NCI-H2081 (cell line): ENCODE data around the gene CPZ.
"Not testable (repeated sequence)": the region's sequence is repeated elsewhere in the genome, so short reads cannot be mapped to it uniquely, and the experiment has no call there.

Source experiments
- DNase-seq, 2 experiments: peaks; one replicate each; lab custom pipeline; 2025; lab: John Stamatoyannopoulos, UW

Gene CPZ

GRCh38 chr4:8557151-8558076 is 35.2 kb upstream of the CPZ start:
- DNase-seq = no peak

- DNase-seq = no peak
These were observed 34.2 kb upstream of the CPZ start for GRCh38 chr4:8558080-8558960.

- DNase-seq = no peak
These were observed 33.6 kb upstream of the CPZ start for GRCh38 chr4:8559011-8559410.

- DNase-seq = no peak
These were observed 32.9 kb upstream of the CPZ start for GRCh38 chr4:8559524-8560264.

- DNase-seq = no peak
These were observed 32.1 kb upstream of the CPZ start for GRCh38 chr4:8560265-8561047.

GRCh38 chr4:8564595-8564994 is 28.0 kb upstream of the CPZ start:
- DNase-seq = no peak

- no peak for DNase-seq
These were observed 24.4 kb upstream of the CPZ start for GRCh38 chr4:8568068-8568668.

- no peak for DNase-seq
These were observed 22.4 kb upstream of the CPZ start for GRCh38 chr4:8570201-8570600.

- DNase-seq = no peak
These were observed 20.6 kb upstream of the CPZ start for GRCh38 chr4:8571702-8572685.

- no peak for DNase-seq
These were observed 19.3 kb upstream of the CPZ start for GRCh38 chr4:8573266-8573665.

- no peak for DNase-seq
These were observed 17.7 kb upstream of the CPZ start for GRCh38 chr4:8574796-8575370.

GRCh38 chr4:8575457-8575856 is 17.1 kb upstream of the CPZ start:
- DNase-seq = no peak

- not testable (repeated sequence) for DNase-seq
These were observed 16.0 kb upstream of the CPZ start for GRCh38 chr4:8576591-8576990.

GRCh38 chr4:8577046-8577445 is 15.5 kb upstream of the CPZ start:
- no peak for DNase-seq

GRCh38 chr4:8577972-8578371 is 14.6 kb upstream of the CPZ start:
- DNase-seq = no peak

- no peak for DNase-seq
These were observed 13.8 kb upstream of the CPZ start for GRCh38 chr4:8578717-8579116.

- DNase-seq = no peak
These were observed 12.8 kb upstream of the CPZ start for GRCh38 chr4:8579526-8580320.

GRCh38 chr4:8580321-8581093 is 12.1 kb upstream of the CPZ start, which contains the start of gene GPR78:
Gene GPR78 (plus strand): TSS chr4:8580392. CDS start chr4:8580983, 591 bp downstream.
- DNase-seq = no peak
